CD14-positive monocyte (primary cell): ENCODE data around the gene LRRC72. TPM values are rescaled to one million over a fixed set of nuclear protein-coding genes. Genes with fewer than 3 reads are reported as not detected.
"Not testable (repeated sequence)": the region's sequence is repeated elsewhere in the genome, so short reads cannot be mapped to it uniquely, and the experiment has no call there.

Experiments used
- DNase-seq, 3 donors: peaks; one replicate each; pipeline ENCODE4 v3.0.0-alpha.2; 2011 to 2022
- H2AFZ ChIP-seq: 2 replicates; pipeline ENCODE4 v1.6.0; 2012; ENCODE audit warnings: mild to moderate bottlenecking, low read depth, low read length, inconsistent platforms; ENCODE audit not compliant: insufficient read depth, poor library complexity, severe bottlenecking
- H3K27ac ChIP-seq, 2 donors: 1 replicate in 1 of 2; 2 replicates in 1 of 2; pipeline ENCODE4 v1.5.1; 2012 to 2013; ENCODE audit warnings: low read length in 2 of 2, control low read depth in 1 of 2, inconsistent platforms in 1 of 2, low read depth in 1 of 2, mild to moderate bottlenecking in 1 of 2
- H3K27me3 ChIP-seq, 2 donors: one replicate each; pipeline versions ENCODE4 v1.6.0 to v1.6.1; 2011 to 2013; ENCODE audit warnings: low read length in 2 of 2; ENCODE audit not compliant: control insufficient read depth in 2 of 2, insufficient read depth in 2 of 2
- H3K36me3 ChIP-seq, 2 donors: replicated peaks in 1 of 2; 1 replicate in 1 of 2; 2 replicates in 1 of 2; pipeline versions ENCODE4 v1.5.1 to v1.6.1; 2012 to 2013; ENCODE audit warnings: low read length in 2 of 2, control low read depth in 1 of 2, inconsistent platforms in 1 of 2, mild to moderate bottlenecking in 1 of 2; ENCODE audit not compliant: insufficient read depth in 2 of 2, control insufficient read depth in 1 of 2
- H3K4me1 ChIP-seq, 2 donors: 1 replicate in 1 of 2; 2 replicates in 1 of 2; pipeline versions ENCODE4 v1.5.1 to v1.6.1; 2012 to 2013; ENCODE audit warnings: low read length in 2 of 2, control low read depth in 1 of 2, inconsistent platforms in 1 of 2, mild to moderate bottlenecking in 1 of 2, moderate library complexity in 1 of 2; ENCODE audit not compliant: insufficient read depth in 2 of 2, control insufficient read depth in 1 of 2
- H3K4me2 ChIP-seq: replicated peaks from 2 replicates; pipeline ENCODE3; 2012; ENCODE audit warnings: low read length, moderate library complexity, mild to moderate bottlenecking; ENCODE audit not compliant: poor library complexity, severe bottlenecking; ENCODE audit errors: extremely low read depth
- H3K4me3 ChIP-seq, 3 experiments: fragments of 200-600 bp in 1 of 3; sonication (generic) in 1 of 3; replicated peaks in 1 of 3; 1 replicate in 2 of 3; 2 replicates in 1 of 3; pipeline ENCODE4 v1.5.1; 2011 to 2013; ENCODE audit warnings: low read length in 3 of 3, mild to moderate bottlenecking in 3 of 3, control low read depth in 2 of 3, low read depth in 2 of 3, inconsistent platforms in 1 of 3, moderate library complexity in 1 of 3
- H3K79me2 ChIP-seq: 2 replicates; pipeline ENCODE4 v1.6.0; 2012; ENCODE audit warnings: mild to moderate bottlenecking, control low read depth, inconsistent platforms, low read length, moderate library complexity; ENCODE audit not compliant: insufficient read depth
- H3K9ac ChIP-seq: 2 replicates; pipeline ENCODE4 v1.6.0; 2017; ENCODE audit warnings: low read length, mild to moderate bottlenecking; ENCODE audit not compliant: insufficient read depth, poor library complexity, severe bottlenecking
- H3K9me3 ChIP-seq, 2 donors: replicated peaks in 1 of 2; 1 replicate in 1 of 2; 2 replicates in 1 of 2; pipeline versions ENCODE4 v1.5.1 to v1.6.1; 2012 to 2013; ENCODE audit warnings: low read length in 2 of 2, control low read depth in 1 of 2; ENCODE audit not compliant: control insufficient read depth in 1 of 2, insufficient read depth in 1 of 2
- H4K20me1 ChIP-seq: 2 replicates; pipeline ENCODE4 v1.6.0; 2012; ENCODE audit warnings: mild to moderate bottlenecking, low read length, control low read depth, moderate library complexity; ENCODE audit not compliant: insufficient read depth
- H3K27ac Mint-ChIP-seq, 7 donors: one replicate each; pipeline ENCODE4 v1.8.0; 2020; ENCODE audit warnings: mild to moderate bottlenecking in 7 of 7, mixed read lengths in 7 of 7, moderate library complexity in 6 of 7, inconsistent platforms in 2 of 7
- H3K27me3 Mint-ChIP-seq, 3 donors: one replicate each; pipeline ENCODE4 v1.8.0; 2021 to 2022; ENCODE audit warnings: low read depth in 3 of 3, mild to moderate bottlenecking in 3 of 3, mixed read lengths in 3 of 3, moderate library complexity in 3 of 3, inconsistent platforms in 1 of 3
- H3K36me3 Mint-ChIP-seq, 2 donors: one replicate each; pipeline ENCODE4 v1.8.0; 2020; ENCODE audit warnings: mixed read lengths in 2 of 2, inconsistent platforms in 1 of 2, mild to moderate bottlenecking in 1 of 2
- H3K4me1 Mint-ChIP-seq: one replicate; pipeline ENCODE4 v1.8.0; 2020; ENCODE audit warnings: mild to moderate bottlenecking, mixed read lengths
- H3K4me3 Mint-ChIP-seq, 2 donors: one replicate each; pipeline ENCODE4 v1.8.0; 2020; ENCODE audit warnings: mild to moderate bottlenecking in 2 of 2, mixed read lengths in 2 of 2, moderate library complexity in 1 of 2
- H3K9me3 Mint-ChIP-seq, 7 donors: one replicate each; pipeline ENCODE4 v1.8.0; 2020 to 2022; ENCODE audit warnings: mixed read lengths in 7 of 7, mild to moderate bottlenecking in 6 of 7, moderate library complexity in 6 of 7, inconsistent platforms in 2 of 7
- WGBS: methylation state at CpG from one replicate; pipeline ENCODE4 v1.1.5; 2013; ENCODE audit warnings: missing lambda C conversion rate; ENCODE audit not compliant: insufficient coverage; 5-methylcytosine and 5-hydroxymethylcytosine counted together
- intact Hi-C, 2 donors: fragments of 100-400 bp; cut with micrococcal nuclease; formaldehyde crosslinking; loops; one replicate each; pipeline versions ENCODE4 v1.15.0 to v1.15.1; 2023
- polyA plus RNA-seq, 3 donors: library from polyadenylated mRNA; depleted of rRNA in 1 of 3; unstranded in 2 of 3; stranded (reverse) in 1 of 3; fragments of 300-500 nt in 2 of 3; fragments of >200 nt in 1 of 3; fragmentation: Illumina TruSeq in 2 of 3; gene quantifications; 1 replicate in 2 of 3; 2 replicates in 1 of 3; pipeline ENCODE4 v1.2.3, GENCODE V29; 2012 to 2021
- TF ChIP-seq, protein P1 (sequence below): fragments of 200-600 bp; IDR thresholded peaks from one replicate; pipeline ENCODE4 v1.8.0; 2022; ENCODE audit warnings: antibody characterized with exemption, mild to moderate bottlenecking

The LRRC72 gene
- polyA plus RNA-seq, 3 donors, result not detected

DNA sequence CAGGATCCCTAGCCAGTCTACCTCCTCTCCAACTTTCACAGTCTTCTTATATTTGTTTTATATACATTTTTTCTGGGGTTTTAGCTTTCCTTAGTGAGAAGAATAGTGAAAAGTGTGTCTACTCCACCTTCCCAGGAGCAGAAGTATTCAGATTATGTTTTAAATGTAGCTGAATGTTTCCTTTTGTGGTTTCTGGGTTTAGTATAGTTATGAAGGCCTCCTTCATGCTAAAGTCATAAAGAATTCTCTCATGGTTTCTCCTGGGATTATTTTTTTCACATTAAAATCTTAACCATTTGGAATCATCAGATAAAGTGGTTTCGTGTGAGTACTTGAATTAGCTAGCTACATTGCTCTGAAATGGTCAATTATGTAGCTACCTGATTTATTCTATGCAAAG is 68.1 kb downstream of the LRRC72 start:
- no peaks in the 10 kb centered on the region for H4K20me1 ChIP-seq
- H3K4me3 Mint-ChIP-seq, result no peak overlapping the region
- no peak overlapping the region for H3K4me2 ChIP-seq
- H3K9me3 Mint-ChIP-seq, result peaks cover 0 to 3% (median 0%) of the 10 kb centered on the region in 7 donors
- H3K4me1 ChIP-seq, result no peaks in the 10 kb centered on the region
- no peaks in the 10 kb centered on the region for H3K4me1 Mint-ChIP-seq
- H3K27me3 ChIP-seq, result no peaks in the 10 kb centered on the region
- H3K36me3 Mint-ChIP-seq, result peaks cover 11 to 18% of the 10 kb centered on the region in 2 donors
- H3K9me3 ChIP-seq, result no peaks in the 10 kb centered on the region
- H3K36me3 ChIP-seq, result peaks cover under 1 to 11% of the 10 kb centered on the region in 2 donors
- no peak overlapping the region for H2AFZ ChIP-seq
- H3K27ac ChIP-seq, result no peak overlapping the region
- DNase-seq, result no peak
- no peaks in the 10 kb centered on the region for H3K27me3 Mint-ChIP-seq
- WGBS, result no CpG with 5 or more reads among the region's 1 CpG
- H3K9ac ChIP-seq, result no peak overlapping the region
- TF ChIP-seq, protein P1, sequence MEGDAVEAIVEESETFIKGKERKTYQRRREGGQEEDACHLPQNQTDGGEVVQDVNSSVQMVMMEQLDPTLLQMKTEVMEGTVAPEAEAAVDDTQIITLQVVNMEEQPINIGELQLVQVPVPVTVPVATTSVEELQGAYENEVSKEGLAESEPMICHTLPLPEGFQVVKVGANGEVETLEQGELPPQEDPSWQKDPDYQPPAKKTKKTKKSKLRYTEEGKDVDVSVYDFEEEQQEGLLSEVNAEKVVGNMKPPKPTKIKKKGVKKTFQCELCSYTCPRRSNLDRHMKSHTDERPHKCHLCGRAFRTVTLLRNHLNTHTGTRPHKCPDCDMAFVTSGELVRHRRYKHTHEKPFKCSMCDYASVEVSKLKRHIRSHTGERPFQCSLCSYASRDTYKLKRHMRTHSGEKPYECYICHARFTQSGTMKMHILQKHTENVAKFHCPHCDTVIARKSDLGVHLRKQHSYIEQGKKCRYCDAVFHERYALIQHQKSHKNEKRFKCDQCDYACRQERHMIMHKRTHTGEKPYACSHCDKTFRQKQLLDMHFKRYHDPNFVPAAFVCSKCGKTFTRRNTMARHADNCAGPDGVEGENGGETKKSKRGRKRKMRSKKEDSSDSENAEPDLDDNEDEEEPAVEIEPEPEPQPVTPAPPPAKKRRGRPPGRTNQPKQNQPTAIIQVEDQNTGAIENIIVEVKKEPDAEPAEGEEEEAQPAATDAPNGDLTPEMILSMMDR, result no peak
- H3K79me2 ChIP-seq, result no peaks in the 10 kb centered on the region
- no peak overlapping the region for H3K27ac Mint-ChIP-seq
- no peak overlapping the region for H3K4me3 ChIP-seq
- intact Hi-C loops, result no loop called here

DNA sequence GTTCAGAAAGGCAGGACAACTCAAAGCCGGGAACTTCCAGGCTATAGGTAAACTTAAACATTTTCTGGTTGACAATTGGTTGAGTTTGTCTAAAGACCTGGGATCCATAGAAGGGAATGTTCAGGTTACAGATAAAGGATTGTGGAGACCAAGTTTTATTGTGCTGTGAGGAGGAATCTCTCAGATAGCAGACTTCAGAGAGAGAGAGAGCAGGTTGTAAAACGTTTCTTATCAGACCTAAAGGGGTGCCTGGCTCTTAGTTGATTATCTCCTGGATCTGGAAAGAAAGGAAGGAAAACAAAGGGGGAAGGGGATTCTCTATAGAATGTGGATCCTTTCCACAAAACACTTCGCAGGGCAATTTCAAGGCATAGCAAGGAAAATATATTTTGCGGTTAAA is 69.0 kb downstream of the LRRC72 start:
- H3K4me2 ChIP-seq, H3K79me2 ChIP-seq, H3K27me3 Mint-ChIP-seq, H3K9me3 ChIP-seq, H3K27ac Mint-ChIP-seq, H3K27ac ChIP-seq, H3K9ac ChIP-seq, H3K9me3 Mint-ChIP-seq, H3K27me3 ChIP-seq, H3K4me3 Mint-ChIP-seq, intact Hi-C loops, DNase-seq, H3K4me3 ChIP-seq, H4K20me1 ChIP-seq, H3K4me1 ChIP-seq, H2AFZ ChIP-seq, H3K4me1 Mint-ChIP-seq: not testable (repeated sequence)
- H3K36me3 Mint-ChIP-seq, result peaks cover 16 to 24% of the 10 kb centered on the region in 2 donors
- H3K36me3 ChIP-seq, result peaks cover 5 to 21% of the 10 kb centered on the region in 2 donors
- 67% methylated on average over 1 of the region's 4 CpGs for WGBS
